ENCODE results near the gene PIP4K2A.

DNA sequence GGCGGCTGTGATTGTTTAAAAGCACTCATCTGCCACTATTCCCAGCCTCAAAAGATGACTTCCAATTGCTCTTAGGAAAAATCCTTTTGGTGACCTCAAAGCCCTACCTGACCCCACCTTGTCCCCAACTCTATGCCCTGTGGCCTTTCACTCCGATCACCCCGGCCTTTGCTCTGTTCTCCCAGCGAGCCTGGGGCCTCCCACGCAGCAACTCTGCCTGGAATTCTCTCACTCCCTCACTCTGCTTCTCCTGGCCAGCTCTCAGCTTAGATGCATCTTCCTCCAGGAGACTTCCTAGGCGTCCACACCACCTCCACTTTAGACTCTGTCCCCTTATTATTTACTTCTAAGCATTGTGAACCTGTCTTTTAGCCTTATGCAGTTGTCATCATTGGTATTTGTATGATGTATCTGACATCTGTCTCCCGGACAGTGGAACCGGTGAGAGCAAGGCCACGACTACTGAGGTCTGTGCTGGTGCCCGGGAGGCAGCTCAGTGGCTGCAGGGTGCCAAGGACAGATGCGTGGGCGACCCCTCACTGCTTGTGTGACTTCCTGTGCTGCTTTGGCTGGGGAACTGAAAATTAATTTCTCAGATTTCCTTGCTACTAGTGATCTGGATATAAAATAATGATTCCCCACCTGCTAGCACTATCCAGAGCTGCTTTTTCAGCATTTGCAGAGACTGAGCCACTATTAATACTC is 63.0 kb downstream of the PIP4K2A start:
- TF ChIP-seq, protein P1, sequence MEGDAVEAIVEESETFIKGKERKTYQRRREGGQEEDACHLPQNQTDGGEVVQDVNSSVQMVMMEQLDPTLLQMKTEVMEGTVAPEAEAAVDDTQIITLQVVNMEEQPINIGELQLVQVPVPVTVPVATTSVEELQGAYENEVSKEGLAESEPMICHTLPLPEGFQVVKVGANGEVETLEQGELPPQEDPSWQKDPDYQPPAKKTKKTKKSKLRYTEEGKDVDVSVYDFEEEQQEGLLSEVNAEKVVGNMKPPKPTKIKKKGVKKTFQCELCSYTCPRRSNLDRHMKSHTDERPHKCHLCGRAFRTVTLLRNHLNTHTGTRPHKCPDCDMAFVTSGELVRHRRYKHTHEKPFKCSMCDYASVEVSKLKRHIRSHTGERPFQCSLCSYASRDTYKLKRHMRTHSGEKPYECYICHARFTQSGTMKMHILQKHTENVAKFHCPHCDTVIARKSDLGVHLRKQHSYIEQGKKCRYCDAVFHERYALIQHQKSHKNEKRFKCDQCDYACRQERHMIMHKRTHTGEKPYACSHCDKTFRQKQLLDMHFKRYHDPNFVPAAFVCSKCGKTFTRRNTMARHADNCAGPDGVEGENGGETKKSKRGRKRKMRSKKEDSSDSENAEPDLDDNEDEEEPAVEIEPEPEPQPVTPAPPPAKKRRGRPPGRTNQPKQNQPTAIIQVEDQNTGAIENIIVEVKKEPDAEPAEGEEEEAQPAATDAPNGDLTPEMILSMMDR (conservative IDR thresholded peaks at IDR 0.05; ENCODE audit: low read length), result no peak
- TF ChIP-seq EZH2phosphoT487 (IDR thresholded peaks at IDR 0.05; ENCODE audit: borderline replicate concordance), result no peak

All from Loucy (cell line).